GM13977 (cell line): ENCODE results near the gene CRYAA.

Experiments
- DNase-seq: peaks from one replicate; pipeline ENCODE4 v3.0.0; 2012; ENCODE audit warnings: low spot score
- in situ Hi-C: fragments of 300-500 bp; cut with MboI; formaldehyde crosslinking; loops from one replicate; pipeline ENCODE4 v1.12.0; 2022; ENCODE audit warnings: low sequenced_read_pairs, low pct_unique_long_range_greater_than_20kb, mixed read lengths, inconsistent platforms; ENCODE audit not compliant: unreplicated experiment
- TF ChIP-seq, protein P1 (sequence below): IDR thresholded peaks from 2 replicates; pipeline ENCODE4 v1.5.1; 2012; ENCODE audit warnings: mild to moderate bottlenecking, control low read depth; ENCODE audit not compliant: insufficient read depth; ENCODE audit errors: extremely low read depth, missing control alignments

CRYAA gene

DNA sequence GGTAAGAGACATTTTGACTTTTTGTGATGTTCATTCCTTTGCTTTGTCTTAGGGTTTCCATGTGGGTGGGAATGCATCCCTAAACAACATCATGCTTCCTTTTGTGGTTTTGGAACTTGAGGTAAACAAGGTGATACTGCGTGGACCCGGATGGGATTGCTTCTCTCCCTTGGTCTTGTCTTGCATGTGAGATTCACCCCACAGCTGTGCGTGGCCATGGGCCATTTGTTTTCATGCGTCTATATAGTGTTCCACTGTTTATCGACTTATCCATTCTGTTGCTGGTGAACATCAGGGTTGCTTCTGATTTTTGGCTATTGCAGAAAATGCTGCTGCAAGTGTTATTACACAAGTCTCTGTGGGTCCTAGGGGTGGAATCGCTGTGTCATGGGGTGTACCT, 21.1 kb downstream of the CRYAA start:
- TF ChIP-seq, protein P1, sequence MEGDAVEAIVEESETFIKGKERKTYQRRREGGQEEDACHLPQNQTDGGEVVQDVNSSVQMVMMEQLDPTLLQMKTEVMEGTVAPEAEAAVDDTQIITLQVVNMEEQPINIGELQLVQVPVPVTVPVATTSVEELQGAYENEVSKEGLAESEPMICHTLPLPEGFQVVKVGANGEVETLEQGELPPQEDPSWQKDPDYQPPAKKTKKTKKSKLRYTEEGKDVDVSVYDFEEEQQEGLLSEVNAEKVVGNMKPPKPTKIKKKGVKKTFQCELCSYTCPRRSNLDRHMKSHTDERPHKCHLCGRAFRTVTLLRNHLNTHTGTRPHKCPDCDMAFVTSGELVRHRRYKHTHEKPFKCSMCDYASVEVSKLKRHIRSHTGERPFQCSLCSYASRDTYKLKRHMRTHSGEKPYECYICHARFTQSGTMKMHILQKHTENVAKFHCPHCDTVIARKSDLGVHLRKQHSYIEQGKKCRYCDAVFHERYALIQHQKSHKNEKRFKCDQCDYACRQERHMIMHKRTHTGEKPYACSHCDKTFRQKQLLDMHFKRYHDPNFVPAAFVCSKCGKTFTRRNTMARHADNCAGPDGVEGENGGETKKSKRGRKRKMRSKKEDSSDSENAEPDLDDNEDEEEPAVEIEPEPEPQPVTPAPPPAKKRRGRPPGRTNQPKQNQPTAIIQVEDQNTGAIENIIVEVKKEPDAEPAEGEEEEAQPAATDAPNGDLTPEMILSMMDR, result no peak
- in situ Hi-C loops, result no loop called here
- DNase-seq, result no peak

DNA sequence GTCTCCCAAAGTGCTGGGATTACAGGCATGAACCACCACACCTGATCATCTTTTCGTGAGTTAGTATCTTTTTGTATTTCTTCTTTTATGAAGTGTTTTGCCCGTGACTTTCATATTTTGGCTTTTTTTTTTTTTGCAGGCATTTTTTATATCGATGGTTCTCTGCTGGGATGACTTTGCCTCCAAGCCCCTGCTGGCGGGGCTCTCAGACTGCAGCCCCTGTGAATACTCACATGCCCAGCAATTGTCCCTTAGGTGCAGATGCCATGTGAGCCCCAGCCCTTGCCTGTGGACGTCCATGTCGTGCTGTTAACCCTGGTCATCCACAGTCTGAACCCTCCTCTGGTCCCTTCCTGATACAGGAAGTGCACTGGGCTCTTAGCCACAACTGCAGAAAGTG, 21.7 kb downstream of the CRYAA start:
- TF ChIP-seq, protein P1, result no peak
- in situ Hi-C loops, result no loop called here
- DNase-seq, result no peak

DNA sequence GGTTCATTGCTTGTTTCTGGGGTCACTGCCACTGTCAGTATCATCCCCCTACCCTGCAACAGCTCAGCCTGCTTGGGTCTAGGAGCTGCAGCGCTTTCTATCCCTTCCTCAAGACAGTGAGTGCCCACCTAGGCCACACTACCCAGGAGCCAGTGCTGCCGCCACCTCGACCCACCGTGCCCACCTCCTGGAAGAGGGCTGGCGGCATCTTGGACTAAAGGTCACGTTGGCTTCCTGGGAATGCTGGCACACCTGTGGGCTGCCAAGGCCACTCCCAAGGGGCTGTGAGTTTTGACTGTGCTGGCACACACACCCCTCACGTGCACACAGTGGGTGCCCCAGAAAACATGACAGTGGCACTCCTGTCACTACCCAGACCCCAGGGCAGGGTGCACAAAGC, 22.1 kb downstream of the CRYAA start:
- DNase-seq, result no peak
- TF ChIP-seq, protein P1, result no peak
- in situ Hi-C loops, result no loop called here

DNA sequence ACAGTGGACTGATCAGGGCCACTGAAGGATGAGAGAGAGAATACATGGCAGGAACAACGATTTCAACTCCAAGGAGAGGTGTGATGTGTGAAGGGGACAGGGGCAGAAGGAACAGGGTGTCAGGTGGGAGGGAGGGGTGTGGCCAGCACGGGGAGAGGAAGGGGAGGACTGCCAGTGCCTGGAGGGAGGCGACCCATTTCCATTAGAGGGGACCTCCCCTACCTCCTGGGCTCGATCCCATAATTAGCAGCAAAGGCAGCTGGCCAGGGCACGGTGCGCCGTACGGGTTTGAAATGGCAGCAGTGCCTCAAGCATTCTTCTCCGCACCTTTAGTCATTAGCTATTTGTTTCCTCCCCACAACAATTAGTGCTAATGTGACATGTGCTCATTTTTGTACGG, 22.7 kb downstream of the CRYAA start:
- no peak for DNase-seq
- TF ChIP-seq, protein P1, result no peak
- in situ Hi-C loops, result no loop called here

DNA sequence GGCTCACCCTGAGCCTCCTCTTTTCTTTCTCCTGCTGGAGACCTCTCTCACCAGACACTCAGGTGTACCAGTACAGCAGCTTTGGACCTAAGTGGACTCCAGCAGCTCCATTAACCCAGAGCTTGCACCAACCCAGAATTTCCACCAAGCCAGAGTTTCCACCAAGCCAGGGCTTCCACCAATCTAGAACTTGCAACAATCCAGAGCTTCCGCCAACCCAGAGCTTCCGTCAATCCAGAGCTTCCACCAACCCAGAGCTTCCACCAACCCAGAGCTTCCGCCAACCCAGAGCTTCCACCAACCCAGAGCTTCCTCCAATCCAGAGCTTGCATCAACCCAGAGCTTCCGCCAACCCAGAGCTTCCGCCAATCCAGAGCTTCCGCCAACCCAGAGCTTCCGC, 23.2 kb downstream of the CRYAA start:
- DNase-seq, result no peak
- TF ChIP-seq, protein P1, result no peak
- in situ Hi-C loops, result no loop called here

DNA sequence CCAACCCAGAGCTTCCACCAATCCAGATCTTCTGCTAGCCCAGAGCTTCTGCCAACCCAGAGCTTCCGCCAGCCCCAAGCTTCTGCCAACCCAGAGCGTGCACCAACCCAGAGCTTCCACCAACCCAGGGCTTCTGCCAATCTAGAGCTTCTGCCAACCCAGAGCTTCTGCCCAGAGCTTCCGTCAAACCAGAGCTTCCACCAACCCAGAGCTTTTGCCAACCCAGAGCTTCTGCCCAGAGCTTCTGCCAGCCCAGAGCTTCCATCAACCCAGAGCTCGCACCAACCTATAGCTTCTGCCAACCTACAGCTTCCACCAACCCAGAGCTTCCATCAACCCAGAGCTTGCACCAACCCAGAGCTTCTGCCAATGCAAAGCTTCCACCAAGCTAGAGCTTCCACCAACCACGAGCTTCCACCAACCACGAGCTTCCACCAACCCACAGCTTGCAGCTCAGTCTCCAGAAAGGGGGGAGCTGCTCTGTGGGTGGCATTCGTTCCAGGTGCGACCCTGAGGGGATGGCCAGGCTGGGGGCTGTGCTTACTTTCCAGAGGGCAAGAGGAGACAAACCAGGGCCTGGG, 23.8 kb downstream of the CRYAA start:
- TF ChIP-seq, protein P1, result no peak
- in situ Hi-C loops, result no loop called here
- DNase-seq, result no peak
